H1 (cell line): ENCODE measurements around the gene SMTN. TPM values are rescaled to one million over a fixed set of nuclear protein-coding genes. Genes with fewer than 3 reads are reported as not detected.
A peak's percentile ranks its signal among the peaks of the same experiment; 100 is the strongest.

Experiments
- CTCF ChIP-seq, 3 experiments: IDR thresholded peaks; 1 replicate in 2 of 3; 2 replicates in 1 of 3; pipeline versions ENCODE4 v1.5.1 to v1.6.1; 2011; ENCODE audit warnings: low read length in 3 of 3, mild to moderate bottlenecking in 3 of 3, inconsistent platforms in 2 of 3, low read depth in 1 of 3, moderate library complexity in 1 of 3; ENCODE audit not compliant: insufficient read depth in 1 of 3; ENCODE audit errors: control extremely low read depth in 1 of 3
- SP2 ChIP-seq: IDR thresholded peaks from 2 replicates; pipeline ENCODE4 v1.6.1; 2012; ENCODE audit warnings: mild to moderate bottlenecking, low read length, inconsistent platforms
- SP4 ChIP-seq: IDR thresholded peaks from 2 replicates; pipeline ENCODE4 v1.6.1; 2012; ENCODE audit warnings: low read length, inconsistent platforms
- polyA plus RNA-seq, 7 experiments: library from polyadenylated mRNA; depleted of rRNA in 3 of 7; stranded (reverse) in 5 of 7; unstranded in 2 of 7; fragments of >200 nt in 5 of 7; fragments of 200-250 nt in 2 of 7; gene quantifications; 1 replicate in 5 of 7; 2 replicates in 1 of 7; 4 replicates in 1 of 7; pipeline versions ENCODE4 v1.2.1 to v1.2.3, GENCODE V29; 2011 to 2013; ENCODE audit warnings: missing spikeins in 2 of 7, mixed read lengths in 2 of 7
- total RNA-seq: library from RNA; stranded (reverse); fragmentation: NEBNext Ultra II Directional; extraction: Animal tissue kit (Norgen Biotek cat#: 25700); gene quantifications from 2 replicates; pipeline ENCODE4 v1.2.1, GENCODE V29; 2021

Gene SMTN
- total and polyA plus RNA-seq, 2 of the 8 experiments (the other 6 are each of a cell fraction or from before 2014, with no cell fraction given), result 12.3 to 20.8 TPM

GRCh38 chr22:31082606-31083376 lies 1.7 kb downstream of the SMTN start (continued):
- TF ChIP-seq CTCF (IDR thresholded peaks at IDR 0.05; ENCODE audit: control extremely low read depth in 1 of 3, insufficient read depth in 1 of 3, low read depth in 1 of 3, low read length in 3 of 3), result peak; percentile 34 to 54 (median 35)
- no peak for TF ChIP-seq SP2
- TF ChIP-seq SP4, result no peak
- TF ChIP-seq, all 59 proteins: peak for 4
